Activated naive CD8-positive, alpha-beta T cell treated with anti-CD3 and anti-CD28 coated beads, Interleukin-2, amount 10 ng/mL, durations not matched to agents 7 days and 5 days (primary cell): ENCODE results near the gene PRUNE2. TPM values are rescaled to one million over a fixed set of nuclear protein-coding genes. Genes with fewer than 3 reads are reported as not detected.

ENCODE experiments used
- ATAC-seq: fragments of 150-1000 bp; cut with Tn5 transposase; one replicate; pipeline ENCODE4 v1.10.0; 2021; ENCODE audit warnings: low read depth, moderate library complexity
- POLR2A ChIA-PET: fragments of 350-600 bp; sonication (Branson Sonifier 250); formaldehyde crosslinking; loops from one replicate; lab custom pipeline; 2021; ENCODE audit warnings: antibody characterized with exemption; lab: Charles Lee
- DNase-seq: peaks from one replicate; pipeline ENCODE4 v3.0.0; 2021
- H3K27ac Mint-ChIP-seq: one replicate; pipeline ENCODE4 v1.8.0; 2022; ENCODE audit warnings: mild to moderate bottlenecking, mixed read lengths
- H3K27me3 Mint-ChIP-seq: one replicate; pipeline ENCODE4 v1.8.0; 2022; ENCODE audit warnings: mild to moderate bottlenecking, moderate library complexity, mixed read lengths
- H3K36me3 Mint-ChIP-seq: one replicate; pipeline ENCODE4 v1.8.0; 2021; ENCODE audit warnings: mild to moderate bottlenecking, mixed read lengths
- H3K4me1 Mint-ChIP-seq: one replicate; pipeline ENCODE4 v1.8.0; 2021; ENCODE audit warnings: mixed read lengths
- H3K4me3 Mint-ChIP-seq: one replicate; pipeline ENCODE4 v1.8.0; 2022; ENCODE audit warnings: mild to moderate bottlenecking, moderate library complexity, mixed read lengths
- H3K9me3 Mint-ChIP-seq: one replicate; pipeline ENCODE4 v1.8.0; 2021; ENCODE audit warnings: mixed read lengths
- total RNA-seq, 2 experiments: library from RNA; stranded (reverse); gene quantifications; one replicate each; pipeline ENCODE4 v1.2.3, GENCODE V29; 2021

PRUNE2 gene
- total RNA-seq, 2 experiments from 2014 or later, result 0.57 TPM; not detected in 1

DNA sequence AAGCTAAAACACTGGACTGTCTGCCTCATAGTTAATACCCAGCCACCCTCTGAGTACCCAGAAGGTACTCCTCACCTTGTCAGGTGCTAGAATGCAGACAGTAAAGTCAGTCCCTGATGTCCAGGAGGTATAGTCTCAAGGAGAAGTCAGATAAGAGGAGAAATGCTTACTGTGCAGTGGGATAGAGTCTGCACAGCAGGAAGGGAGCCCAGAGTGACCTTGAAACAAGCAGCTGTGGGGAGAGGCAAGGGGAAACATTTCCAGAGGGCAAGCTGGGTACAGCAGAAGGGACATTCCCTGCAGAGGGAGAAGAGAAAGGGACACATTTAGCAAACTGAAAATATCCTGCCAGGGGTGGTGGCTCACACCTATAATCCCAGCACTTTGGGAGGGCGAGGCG is 324.2 kb downstream of the PRUNE2 start:
- peaks cover 3% of the 10 kb centered on the region for H3K36me3 Mint-ChIP-seq
- no peak for ATAC-seq
- no peaks in the 10 kb centered on the region for H3K9me3 Mint-ChIP-seq
- no peak for DNase-seq
- peaks cover 14% of the 10 kb centered on the region for H3K4me1 Mint-ChIP-seq
- H3K4me3 Mint-ChIP-seq, result no peak overlapping the region
- H3K27me3 Mint-ChIP-seq, result peaks cover 23% of the 10 kb centered on the region
- no peak overlapping the region for H3K27ac Mint-ChIP-seq
- POLR2A ChIA-PET, result no interaction called here

DNA sequence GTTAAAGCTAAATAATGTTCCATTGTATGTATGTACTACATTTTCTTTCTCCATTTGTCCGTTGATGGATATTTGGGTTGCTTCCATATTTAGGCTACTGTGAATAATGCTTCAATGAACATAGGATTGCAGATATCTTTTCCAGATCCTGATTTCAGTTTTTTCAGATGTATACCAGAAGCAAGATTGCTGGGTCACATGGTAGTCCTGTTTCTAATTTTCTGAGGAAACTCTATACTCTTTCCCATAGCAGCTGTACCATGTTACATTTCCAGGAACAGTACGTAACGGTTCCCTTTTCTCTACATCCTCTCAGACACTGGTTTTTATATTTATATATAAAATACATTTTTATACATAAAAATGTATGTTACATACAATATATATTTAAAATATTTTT is 325.1 kb downstream of the PRUNE2 start:
- H3K27ac Mint-ChIP-seq, result no peak overlapping the region

GRCh38 chr9:76580188-76580587 is 325.7 kb downstream of the PRUNE2 start:
- peaks cover 3% of the 10 kb centered on the region for H3K36me3 Mint-ChIP-seq
- DNase-seq (no peak), ATAC-seq (no peak)
- H3K27ac Mint-ChIP-seq, result no peak overlapping the region
- peaks cover 25% of the 10 kb centered on the region for H3K4me1 Mint-ChIP-seq
- H3K4me3 Mint-ChIP-seq, result no peak overlapping the region
- POLR2A ChIA-PET, result interaction anchor here (0.7 kb wide), 1 partner anchor 189 kb away, joined by 4 read pairs; no protein-coding TSS in a partner anchor
- no peaks in the 10 kb centered on the region for H3K9me3 Mint-ChIP-seq
- H3K27me3 Mint-ChIP-seq, result peaks cover 23% of the 10 kb centered on the region

More for the DNA sequence above, 325.1 kb downstream of the PRUNE2 start:
- DNase-seq (no peak), ATAC-seq (no peak)
- H3K4me1 Mint-ChIP-seq, result peaks cover 22% of the 10 kb centered on the region
- peaks cover 3% of the 10 kb centered on the region for H3K36me3 Mint-ChIP-seq
- peaks cover 23% of the 10 kb centered on the region for H3K27me3 Mint-ChIP-seq
- POLR2A ChIA-PET, result no interaction called here
- no peaks in the 10 kb centered on the region for H3K9me3 Mint-ChIP-seq
- no peak overlapping the region for H3K4me3 Mint-ChIP-seq

- Mint-ChIP-seq H3K27ac (peak overlapping the region; percentile 93), H3K36me3 (peaks cover 4% of the 10 kb centered on the region), H3K9me3 (no peaks in the 10 kb centered on the region), H3K4me1 (peaks cover 40% of the 10 kb centered on the region), H3K4me3 (peak overlapping the region; percentile 69), H3K27me3 (peaks cover 31% of the 10 kb centered on the region)
- ATAC-seq (peak; percentile 96), DNase-seq (peak; percentile 63)
- POLR2A ChIA-PET, result interaction anchor here (0.9 to 2.0 kb wide), 7 partner anchors 15 to 1424 kb away, joined by 3 to 8 read pairs (median 5); partner anchors contain the start of gene GCNT1
These were observed 329.6 kb downstream of the PRUNE2 start for GRCh38 chr9:76576344-76576743.

GRCh38 chr9:76575761-76576160 is 330.2 kb downstream of the PRUNE2 start:
- no peak for ATAC-seq
- peaks cover 45% of the 10 kb centered on the region for H3K4me1 Mint-ChIP-seq
- no peak overlapping the region for H3K4me3 Mint-ChIP-seq
- peaks cover 29% of the 10 kb centered on the region for H3K27me3 Mint-ChIP-seq
- POLR2A ChIA-PET, result interaction anchor here (0.9 to 1.9 kb wide), 5 partner anchors 27 to 116 kb away, joined by 3 to 8 read pairs (median 5); partner anchors contain the start of gene GCNT1
- no peak for DNase-seq
- peaks cover 9% of the 10 kb centered on the region for H3K36me3 Mint-ChIP-seq
- H3K9me3 Mint-ChIP-seq, result no peaks in the 10 kb centered on the region
- H3K27ac Mint-ChIP-seq, result peak overlapping the region; percentile 93

- no peak for ATAC-seq
- POLR2A ChIA-PET, result no interaction called here
- DNase-seq, result no peak
- no peak overlapping the region for H3K4me3 Mint-ChIP-seq
- peaks cover 18% of the 10 kb centered on the region for H3K36me3 Mint-ChIP-seq
- peaks cover 11% of the 10 kb centered on the region for H3K9me3 Mint-ChIP-seq
- peaks cover 33% of the 10 kb centered on the region for H3K27me3 Mint-ChIP-seq
- H3K27ac Mint-ChIP-seq, result peak overlapping the region; percentile 60
- peaks cover 52% of the 10 kb centered on the region for H3K4me1 Mint-ChIP-seq
These were observed 331.8 kb downstream of the PRUNE2 start for GRCh38 chr9:76573905-76574760.

- POLR2A ChIA-PET, result no interaction called here
- no peak overlapping the region for H3K4me3 Mint-ChIP-seq
- H3K27ac Mint-ChIP-seq, result no peak overlapping the region
- H3K27me3 Mint-ChIP-seq, result peaks cover 38% of the 10 kb centered on the region
- peaks cover 51% of the 10 kb centered on the region for H3K4me1 Mint-ChIP-seq
- peaks cover 11% of the 10 kb centered on the region for H3K9me3 Mint-ChIP-seq
- DNase-seq, result no peak
- ATAC-seq, result no peak
- peaks cover 20% of the 10 kb centered on the region for H3K36me3 Mint-ChIP-seq
These were observed 332.5 kb downstream of the PRUNE2 start for GRCh38 chr9:76573408-76573807.

- Mint-ChIP-seq H3K4me1 (peaks cover 42% of the 10 kb centered on the region), H3K9me3 (peaks cover 12% of the 10 kb centered on the region), H3K36me3 (peaks cover 21% of the 10 kb centered on the region), H3K27ac (no peak overlapping the region), H3K4me3 (peak overlapping the region; percentile 71), H3K27me3 (peaks cover 39% of the 10 kb centered on the region)
- no peak for DNase-seq
- ATAC-seq, result no peak
- POLR2A ChIA-PET, result no interaction called here
These were observed 333.8 kb downstream of the PRUNE2 start for GRCh38 chr9:76572151-76572550.

- peaks cover 42% of the 10 kb centered on the region for H3K27me3 Mint-ChIP-seq
- H3K9me3 Mint-ChIP-seq, result peaks cover 12% of the 10 kb centered on the region
- POLR2A ChIA-PET, result no interaction called here
- peaks cover 41% of the 10 kb centered on the region for H3K4me1 Mint-ChIP-seq
- DNase-seq (peak; percentile 47), ATAC-seq (no peak)
- H3K27ac Mint-ChIP-seq, result no peak overlapping the region
- H3K4me3 Mint-ChIP-seq, result peak overlapping the region; percentile 71
- peaks cover 21% of the 10 kb centered on the region for H3K36me3 Mint-ChIP-seq
These were observed 334.2 kb downstream of the PRUNE2 start for GRCh38 chr9:76571743-76572146.

GRCh38 chr9:76571288-76571687 is 334.6 kb downstream of the PRUNE2 start:
- ATAC-seq (no peak), DNase-seq (no peak)
- Mint-ChIP-seq H3K9me3 (peaks cover 12% of the 10 kb centered on the region), H3K4me1 (peaks cover 37% of the 10 kb centered on the region), H3K27ac (peak overlapping the region; percentile 64), H3K4me3 (peak overlapping the region; percentile 64), H3K36me3 (peaks cover 21% of the 10 kb centered on the region), H3K27me3 (peaks cover 47% of the 10 kb centered on the region)
- POLR2A ChIA-PET, result no interaction called here

GRCh38 chr9:76570826-76571225 is 335.1 kb downstream of the PRUNE2 start:
- no peak for ATAC-seq
- POLR2A ChIA-PET, result no interaction called here
- DNase-seq, result no peak
- H3K9me3 Mint-ChIP-seq, result peaks cover 12% of the 10 kb centered on the region
- H3K27me3 Mint-ChIP-seq, result peaks cover 49% of the 10 kb centered on the region
- no peak overlapping the region for H3K27ac Mint-ChIP-seq
- H3K4me1 Mint-ChIP-seq, result peaks cover 33% of the 10 kb centered on the region
- H3K4me3 Mint-ChIP-seq, result peak overlapping the region; percentile 64
- peaks cover 21% of the 10 kb centered on the region for H3K36me3 Mint-ChIP-seq

DNA sequence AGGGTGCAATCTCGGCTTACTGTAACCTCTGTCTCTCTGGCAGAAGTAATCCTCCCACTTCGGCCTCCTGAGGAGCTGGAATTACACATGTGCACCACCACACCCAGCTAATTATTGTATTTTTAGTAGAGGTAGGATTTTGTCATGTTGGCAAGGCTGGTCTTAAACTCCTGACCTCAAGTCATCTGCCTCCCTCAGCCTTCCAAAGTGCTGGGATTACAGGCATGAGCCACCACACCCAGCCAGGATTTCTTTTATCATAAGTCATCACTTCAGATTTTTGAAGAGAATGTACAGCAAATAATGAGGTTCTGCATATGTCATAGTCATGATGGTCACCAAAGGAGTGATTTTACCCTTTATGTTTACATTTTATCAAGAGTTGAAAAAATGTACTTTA is 338.8 kb downstream of the PRUNE2 start:
- peaks cover 21% of the 10 kb centered on the region for H3K36me3 Mint-ChIP-seq
- no peak overlapping the region for H3K27ac Mint-ChIP-seq
- ATAC-seq (no peak), DNase-seq (no peak)
- H3K9me3 Mint-ChIP-seq, result peaks cover 12% of the 10 kb centered on the region
- no peak overlapping the region for H3K4me3 Mint-ChIP-seq
- peaks cover 27% of the 10 kb centered on the region for H3K4me1 Mint-ChIP-seq
- POLR2A ChIA-PET, result no interaction called here
- H3K27me3 Mint-ChIP-seq, result peaks cover 38% of the 10 kb centered on the region

DNA sequence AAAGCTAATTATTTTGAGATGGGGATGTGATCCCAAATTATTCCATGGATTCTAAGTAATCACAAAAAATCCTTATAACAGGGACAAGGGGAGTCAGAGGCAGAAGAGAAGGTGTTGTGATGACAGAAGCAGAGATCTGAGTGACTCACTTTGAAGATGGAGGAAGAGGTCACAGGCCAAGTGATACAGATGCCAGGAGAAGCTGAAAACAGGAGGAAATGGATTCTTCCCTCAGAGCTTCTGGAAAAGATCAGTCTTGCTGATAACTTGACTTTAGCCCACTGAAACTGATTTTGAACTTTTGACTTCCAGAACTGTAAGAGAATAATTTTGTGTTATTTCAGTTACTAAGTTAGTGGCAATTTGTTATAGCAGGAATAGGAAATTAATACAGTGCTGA is 341.6 kb downstream of the PRUNE2 start:
- POLR2A ChIA-PET, result no interaction called here
- ATAC-seq, result no peak
- no peak overlapping the region for H3K4me3 Mint-ChIP-seq
- H3K27me3 Mint-ChIP-seq, result peaks cover 34% of the 10 kb centered on the region
- H3K27ac Mint-ChIP-seq, result no peak overlapping the region
- DNase-seq, result no peak
- peaks cover 5% of the 10 kb centered on the region for H3K36me3 Mint-ChIP-seq
- peaks cover 2% of the 10 kb centered on the region for H3K9me3 Mint-ChIP-seq
- H3K4me1 Mint-ChIP-seq, result peaks cover 9% of the 10 kb centered on the region

GRCh38 chr9:76562511-76562911 is 343.4 kb downstream of the PRUNE2 start:
- Mint-ChIP-seq H3K27ac (no peak overlapping the region), H3K4me3 (no peak overlapping the region), H3K27me3 (peaks cover 32% of the 10 kb centered on the region), H3K4me1 (peaks cover 9% of the 10 kb centered on the region), H3K9me3 (peaks cover 7% of the 10 kb centered on the region), H3K36me3 (peaks cover 7% of the 10 kb centered on the region)
- POLR2A ChIA-PET, result no interaction called here
- DNase-seq (no peak), ATAC-seq (no peak)
